ENCODE measurements around the gene LARGE1.
"Not testable (repeated sequence)": the region's sequence is repeated elsewhere in the genome, so short reads cannot be mapped to it uniquely, and the experiment has no call there.

Gene LARGE1

GRCh38 chr22:33883961-33884808 lies 36.1 kb downstream of the LARGE1 start:
- DNase-seq (ENCODE audit: low spot score), result no peak

DNA sequence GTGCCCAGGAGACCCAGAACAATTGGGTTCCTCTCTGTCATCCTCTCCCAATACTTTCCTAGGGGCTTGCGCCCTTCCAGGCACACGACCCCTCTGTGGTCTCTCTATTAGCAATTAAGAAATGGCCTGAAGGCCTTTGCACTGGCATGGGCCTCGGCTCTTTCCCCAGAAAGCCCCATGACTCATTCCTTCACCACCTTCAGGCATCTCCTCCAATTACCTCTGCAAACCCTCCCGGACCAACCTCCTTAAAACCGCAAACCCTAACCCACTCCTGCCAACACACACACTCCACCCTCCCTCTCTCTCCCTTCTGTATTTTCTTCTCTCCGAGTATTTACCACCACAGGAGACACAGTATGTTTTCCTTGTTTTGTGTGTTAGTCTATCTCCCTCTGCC lies 36.7 kb downstream of the LARGE1 start:
- DNase-seq (ENCODE audit: low spot score), result no peak

- DNase-seq (ENCODE audit: low spot score), result no peak
These were observed 37.3 kb downstream of the LARGE1 start for GRCh38 chr22:33882991-33883390.

- DNase-seq (ENCODE audit: low spot score), result no peak
These were observed 39.3 kb downstream of the LARGE1 start for GRCh38 chr22:33880986-33881385.

DNA sequence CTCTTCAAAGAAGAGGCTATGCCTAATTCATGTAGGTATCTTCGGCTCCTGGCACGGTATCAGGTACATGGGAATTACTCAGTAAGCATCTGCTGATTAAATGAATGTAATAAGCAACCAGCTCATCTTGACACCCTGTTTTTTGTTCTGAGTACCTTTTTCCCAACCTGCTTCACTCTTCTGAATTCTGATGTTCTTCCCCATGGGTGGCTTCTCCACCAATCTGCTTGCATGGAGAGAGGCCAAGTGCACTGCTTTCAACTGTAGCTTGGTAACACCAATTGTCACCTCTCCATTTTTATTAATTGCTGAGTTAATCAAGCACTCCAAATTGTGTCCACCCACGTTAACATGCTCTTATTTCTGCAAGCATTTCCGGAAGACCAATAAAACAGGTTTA lies 40.5 kb downstream of the LARGE1 start:
- no peak for DNase-seq (ENCODE audit: low spot score)

GRCh38 chr22:33875316-33875715 lies 45.0 kb downstream of the LARGE1 start:
- DNase-seq (ENCODE audit: low spot score), result no peak

DNA sequence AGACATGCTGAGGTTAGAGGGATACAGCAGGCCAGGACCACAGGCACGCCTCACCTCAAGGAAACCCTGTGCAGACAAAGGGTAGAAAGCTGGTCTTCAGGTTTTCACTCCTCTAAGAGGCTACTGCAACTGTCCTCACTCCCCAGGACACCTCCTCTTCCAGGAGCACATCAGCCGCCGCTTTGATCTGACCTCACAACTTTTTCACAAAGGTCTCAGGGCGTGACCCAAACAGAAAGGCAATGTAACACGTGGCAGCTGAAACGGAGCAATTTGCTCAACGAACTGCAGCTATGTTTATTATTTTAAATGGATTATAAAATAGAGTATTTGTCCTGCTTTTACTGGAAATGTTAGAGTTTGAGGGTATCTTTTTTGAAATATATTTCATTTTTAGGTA lies 46.1 kb downstream of the LARGE1 start:
- no peak for DNase-seq (ENCODE audit: low spot score)

GRCh38 chr22:33873666-33874065 lies 46.6 kb downstream of the LARGE1 start:
- no peak for DNase-seq (ENCODE audit: low spot score)

GRCh38 chr22:33873186-33873585 lies 47.1 kb downstream of the LARGE1 start:
- no peak for DNase-seq (ENCODE audit: low spot score)

GRCh38 chr22:33871935-33872334 lies 48.3 kb downstream of the LARGE1 start:
- DNase-seq (ENCODE audit: low spot score), result no peak

DNA sequence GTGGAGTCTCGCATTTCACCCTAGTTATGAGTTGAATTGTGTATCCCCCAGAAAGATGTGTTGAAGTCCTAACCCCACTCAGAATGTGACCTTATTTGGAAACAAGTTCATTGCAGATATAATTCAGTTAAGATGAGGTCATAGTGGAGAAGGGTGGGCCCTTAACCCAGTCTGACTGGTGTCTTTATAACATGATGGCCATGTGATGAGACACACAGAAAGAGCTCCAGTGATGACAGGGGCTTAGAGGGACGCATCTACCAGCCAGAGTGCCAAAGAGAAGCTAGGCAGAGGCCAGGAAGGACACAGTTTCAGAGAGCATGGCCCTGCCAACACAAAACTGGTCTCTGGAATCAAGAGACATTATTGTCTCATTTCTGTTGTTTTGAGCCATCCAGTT lies 50.3 kb downstream of the LARGE1 start:
- DNase-seq (ENCODE audit: low spot score), result no peak

GRCh38 chr22:33867971-33868370 lies 52.3 kb downstream of the LARGE1 start:
- DNase-seq (ENCODE audit: low spot score), result no peak

- no peak for DNase-seq (ENCODE audit: low spot score)
These were observed 53.0 kb downstream of the LARGE1 start for GRCh38 chr22:33867118-33867866.

- DNase-seq (ENCODE audit: low spot score), result no peak
These were observed 53.8 kb downstream of the LARGE1 start for GRCh38 chr22:33866511-33866910.

GRCh38 chr22:33865996-33866395 lies 54.3 kb downstream of the LARGE1 start:
- DNase-seq (ENCODE audit: low spot score), result no peak

DNA sequence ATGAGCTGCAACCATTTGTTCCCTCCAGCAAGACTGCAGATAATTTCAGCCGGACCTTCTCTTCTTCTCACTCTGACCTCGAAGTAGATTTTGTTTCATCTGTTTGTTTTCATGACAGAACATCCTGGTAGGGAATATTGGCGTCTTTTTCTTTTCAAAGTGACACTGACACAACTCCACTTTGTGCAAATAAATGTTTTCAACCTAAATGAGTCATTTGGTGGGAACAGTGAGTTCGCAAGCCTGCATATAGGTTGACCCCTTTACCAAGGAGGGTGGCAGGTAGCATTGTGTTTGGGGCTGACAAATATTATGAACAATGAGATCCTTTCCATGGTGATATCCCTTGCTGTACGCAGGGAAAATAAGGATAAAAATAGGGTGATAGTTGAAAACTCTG lies 55.0 kb downstream of the LARGE1 start:
- DNase-seq (ENCODE audit: low spot score), result no peak

GRCh38 chr22:33864723-33865130 lies 55.5 kb downstream of the LARGE1 start:
- DNase-seq (ENCODE audit: low spot score), result no peak

- DNase-seq (ENCODE audit: low spot score), result no peak
These were observed 58.9 kb downstream of the LARGE1 start for GRCh38 chr22:33861216-33861875.

GRCh38 chr22:33860386-33860785 lies 59.9 kb downstream of the LARGE1 start:
- DNase-seq (ENCODE audit: low spot score), result no peak

GRCh38 chr22:33859311-33859710 lies 61.0 kb downstream of the LARGE1 start:
- peak; percentile 60 for DNase-seq (ENCODE audit: low spot score)

GRCh38 chr22:33858653-33859052 lies 61.6 kb downstream of the LARGE1 start:
- not testable (repeated sequence) for DNase-seq (ENCODE audit: low spot score)

- DNase-seq (ENCODE audit: low spot score), result not testable (repeated sequence)
These were observed 62.5 kb downstream of the LARGE1 start for GRCh38 chr22:33857767-33858166.

GRCh38 chr22:33854724-33855123 lies 65.6 kb downstream of the LARGE1 start:
- DNase-seq (ENCODE audit: low spot score), result peak; percentile 45
